ENCODE measurements around the gene PTPRQ.
A peak's percentile ranks its signal among the peaks of the same experiment; 100 is the strongest.

PTPRQ gene

DNA sequence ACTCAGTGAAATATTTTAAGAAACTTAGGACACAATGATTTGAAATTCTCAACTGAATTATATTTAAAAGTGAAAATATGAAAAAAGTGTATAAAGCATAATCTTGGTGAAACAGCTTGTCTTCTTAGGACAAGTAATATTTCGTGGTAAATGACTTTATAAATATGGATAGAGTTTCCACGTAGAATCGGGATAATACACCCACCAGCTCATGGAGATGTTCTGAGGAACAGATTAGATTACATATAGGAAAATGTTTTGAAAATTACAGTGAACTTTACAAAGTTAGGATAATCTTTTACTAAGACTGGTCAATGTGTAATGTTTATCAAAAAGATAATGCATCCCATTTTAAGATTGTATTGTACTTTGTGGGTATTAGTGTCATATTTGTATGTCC is 237.8 kb downstream of the PTPRQ start:
- no peak overlapping the region for H3K4me3 ChIP-seq (ENCODE audit: low read length)

GRCh38 chr12:80684077-80684495 is 240.1 kb downstream of the PTPRQ start:
- peak; percentile 5 for DNase-seq (ENCODE audit: low read depth, low spot score)
- H3K4me3 ChIP-seq (ENCODE audit: low read length), result no peak overlapping the region

More for the DNA sequence above, 237.8 kb downstream of the PTPRQ start:
- DNase-seq (ENCODE audit: low read depth, low spot score), result no peak

GRCh38 chr12:80690090-80690489 is 246.1 kb downstream of the PTPRQ start:
- no peak overlapping the region for H3K4me3 ChIP-seq (ENCODE audit: low read length)
- DNase-seq (ENCODE audit: low read depth, low spot score), result no peak

DNA sequence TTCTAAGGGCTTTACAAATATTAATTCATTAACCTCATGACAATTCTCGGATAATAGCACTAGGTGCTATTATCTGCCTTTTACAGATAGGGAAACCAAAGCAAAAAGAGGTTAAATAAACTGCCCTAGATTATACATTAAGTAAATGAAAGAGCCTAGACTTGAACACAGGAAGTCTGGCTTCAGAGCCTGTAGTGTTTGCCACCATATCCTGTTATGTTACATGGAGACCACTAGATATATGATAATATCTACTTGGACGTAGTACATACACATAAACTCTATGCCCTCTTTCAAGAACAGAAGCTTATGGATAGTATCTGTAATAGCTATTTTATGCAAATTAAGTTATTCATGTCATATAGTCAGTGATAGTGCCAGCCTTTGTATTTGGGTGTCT is 246.5 kb downstream of the PTPRQ start:
- H3K4me3 ChIP-seq (ENCODE audit: low read length), result no peak overlapping the region
- DNase-seq (ENCODE audit: low read depth, low spot score), result no peak

DNA sequence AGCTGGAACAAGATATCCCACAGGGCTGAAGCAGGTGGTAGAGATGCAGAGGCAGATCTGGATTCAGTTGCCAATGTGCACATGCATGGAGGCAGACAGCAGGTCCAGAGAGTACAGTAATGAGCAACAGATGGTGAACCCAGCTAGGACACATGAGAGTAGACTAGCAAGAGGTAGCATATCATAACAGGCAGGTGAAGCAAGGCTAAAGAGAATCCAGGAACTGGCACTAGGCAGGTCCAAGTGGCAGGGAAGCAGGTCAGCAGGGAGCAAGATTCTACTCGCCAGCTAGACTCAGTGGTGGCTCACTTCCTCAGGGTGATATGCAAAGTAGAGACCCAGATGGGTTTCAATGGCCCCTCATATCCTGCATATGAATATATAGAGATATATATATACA is 248.1 kb downstream of the PTPRQ start:
- no peak for DNase-seq (ENCODE audit: low read depth, low spot score)
- H3K4me3 ChIP-seq (ENCODE audit: low read length), result no peak overlapping the region

DNA sequence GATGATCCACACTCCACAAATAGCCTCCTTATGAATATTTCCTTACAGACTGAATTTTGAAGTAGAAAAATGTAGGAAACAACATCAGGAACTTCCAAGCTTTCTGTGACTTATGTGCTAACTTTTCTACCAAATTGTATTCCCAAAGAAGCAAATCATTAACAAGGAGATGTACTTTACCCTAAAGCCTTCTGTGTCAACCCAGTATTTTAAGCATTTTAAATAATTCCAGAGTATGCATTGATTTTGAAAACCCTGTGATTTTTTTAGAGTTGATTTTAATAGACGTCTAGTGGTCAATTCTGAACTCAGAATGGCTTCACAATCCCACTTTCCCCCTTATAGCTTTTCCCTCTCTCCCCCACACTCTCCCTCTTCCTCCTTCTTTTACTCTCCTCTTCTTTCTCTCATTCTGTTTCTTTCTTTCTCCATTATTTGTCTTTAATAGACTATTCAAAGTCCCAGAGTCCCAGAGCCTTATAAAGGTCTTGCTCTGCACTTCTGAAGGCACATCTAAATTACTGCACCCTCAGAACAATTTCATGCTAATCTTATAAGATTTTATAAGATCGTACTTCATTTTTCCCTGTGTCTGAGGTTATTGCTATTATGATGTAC is 253.3 kb downstream of the PTPRQ start:
- no peak overlapping the region for H3K4me3 ChIP-seq (ENCODE audit: low read length)
- DNase-seq (ENCODE audit: low read depth, low spot score), result no peak

- no peak overlapping the region for H3K4me3 ChIP-seq (ENCODE audit: low read length)
- DNase-seq (ENCODE audit: low read depth, low spot score), result no peak
These were observed 254.2 kb downstream of the PTPRQ start for GRCh38 chr12:80698256-80698655.

DNA sequence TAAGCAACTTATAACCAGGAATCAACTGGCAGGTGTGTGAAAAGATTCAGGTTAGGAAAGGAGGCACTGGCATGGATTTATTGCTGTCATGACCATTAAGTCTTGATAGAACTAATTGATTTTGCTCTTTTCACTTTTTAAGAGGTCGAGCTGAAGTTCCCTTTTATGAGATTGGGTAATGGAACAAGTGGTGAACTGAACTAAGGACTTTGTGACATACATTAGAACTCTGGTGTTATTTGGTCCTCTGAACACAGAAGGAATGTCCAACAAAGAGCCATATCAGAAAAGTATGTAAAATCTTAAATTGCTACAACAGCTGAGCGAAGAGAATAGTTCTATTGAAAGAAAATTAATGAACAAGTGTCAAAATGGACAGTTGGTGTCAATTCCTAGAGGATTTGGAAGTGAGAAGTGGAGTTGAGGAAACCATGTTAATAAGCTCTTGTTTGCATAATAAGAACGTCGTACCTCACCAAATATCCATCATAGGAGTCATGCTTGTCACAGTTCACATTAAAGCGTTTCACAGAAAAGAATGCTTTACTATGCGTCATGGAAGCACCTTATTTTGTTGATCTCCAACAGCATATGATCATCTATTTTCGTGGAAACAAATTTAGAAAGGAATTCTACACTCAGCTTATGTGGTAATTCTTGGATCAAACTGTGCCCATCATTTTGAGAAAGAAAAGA is 255.0 kb downstream of the PTPRQ start:
- no peak for DNase-seq (ENCODE audit: low read depth, low spot score)
- H3K4me3 ChIP-seq (ENCODE audit: low read length), result no peak overlapping the region

DNA sequence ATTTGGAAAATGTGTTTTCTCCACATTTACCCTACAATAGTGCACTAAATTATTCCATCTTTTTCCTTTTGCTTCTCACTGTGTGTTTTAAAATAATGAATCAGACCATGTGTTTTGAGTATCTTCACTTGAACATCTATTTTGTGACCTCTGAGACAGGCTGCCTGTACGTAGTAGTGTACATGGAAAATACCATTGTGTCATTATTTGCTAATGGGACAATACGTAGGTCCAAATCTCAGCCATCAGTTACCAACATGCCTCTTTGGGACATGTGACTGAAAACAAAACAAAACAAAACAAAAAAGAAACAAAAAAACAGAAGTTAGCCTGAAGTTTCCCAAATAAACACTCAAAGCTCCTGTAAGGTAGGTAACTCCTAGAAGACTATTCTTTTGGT is 256.3 kb downstream of the PTPRQ start:
- DNase-seq (ENCODE audit: low read depth, low spot score), result no peak
- H3K4me3 ChIP-seq (ENCODE audit: low read length), result no peak overlapping the region

DNA sequence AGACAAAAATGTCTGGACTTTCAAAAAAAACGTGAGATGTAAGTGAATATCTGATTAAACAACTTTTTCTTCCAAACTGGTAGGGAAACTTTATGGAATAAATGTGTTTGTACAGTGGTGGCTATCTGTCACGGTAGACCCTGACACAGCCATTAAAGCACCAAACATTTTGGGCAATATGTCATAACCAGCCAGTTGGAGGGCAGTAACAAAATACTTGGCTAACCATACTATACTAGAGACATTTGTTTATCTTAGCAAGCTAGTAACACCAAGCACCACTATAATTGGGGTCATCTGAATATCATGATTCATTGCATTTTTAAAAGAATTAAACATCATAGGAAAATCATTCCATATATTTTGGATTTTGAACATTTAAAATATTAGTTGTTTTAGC is 257.4 kb downstream of the PTPRQ start:
- H3K4me3 ChIP-seq (ENCODE audit: low read length), result no peak overlapping the region
- no peak for DNase-seq (ENCODE audit: low read depth, low spot score)

DNA sequence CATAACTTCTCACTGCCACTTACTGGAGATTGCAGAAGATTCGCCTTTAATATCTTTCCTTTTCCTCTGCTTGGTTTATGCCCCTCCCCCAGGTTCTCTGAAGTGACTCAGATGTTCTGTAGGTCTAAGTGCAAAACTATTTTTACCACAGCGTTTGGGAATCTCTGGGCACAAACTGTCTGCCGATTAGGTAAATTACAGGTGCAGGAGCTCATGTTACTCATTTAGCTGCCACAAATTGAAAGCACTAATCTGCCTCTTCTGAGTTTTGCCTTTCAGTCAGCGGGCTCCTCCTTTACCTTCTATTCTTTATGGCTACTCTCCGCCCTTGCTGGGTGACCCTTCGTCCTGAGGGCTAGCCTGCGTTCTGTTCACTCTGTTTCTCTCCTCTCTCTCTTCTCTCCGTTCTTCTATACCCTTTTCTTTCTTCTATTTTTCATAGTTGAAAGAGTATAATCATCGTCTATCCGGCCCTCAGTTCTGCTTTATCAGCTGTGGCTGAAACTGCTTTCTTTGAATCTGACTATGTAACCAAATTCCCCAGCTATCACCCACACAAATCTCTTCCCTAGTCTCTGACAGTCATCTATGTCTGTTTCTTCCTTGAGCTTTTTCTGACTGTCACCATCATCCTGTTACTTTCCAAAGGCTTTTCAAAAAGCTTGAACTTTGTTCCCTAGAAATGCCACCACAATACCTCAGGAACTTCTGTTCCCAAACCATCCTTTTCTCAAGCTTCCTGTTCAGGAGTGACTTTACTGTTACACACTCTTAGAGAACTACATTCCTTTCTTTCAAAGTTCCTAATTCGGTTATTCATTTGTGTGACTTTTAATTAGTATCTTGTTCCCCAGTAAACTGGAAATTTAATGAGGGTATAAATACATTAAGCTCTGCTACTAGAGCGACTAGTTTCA is 259.1 kb downstream of the PTPRQ start:
- no peak for DNase-seq (ENCODE audit: low read depth, low spot score)
- H3K4me3 ChIP-seq (ENCODE audit: low read length), result no peak overlapping the region

DNA sequence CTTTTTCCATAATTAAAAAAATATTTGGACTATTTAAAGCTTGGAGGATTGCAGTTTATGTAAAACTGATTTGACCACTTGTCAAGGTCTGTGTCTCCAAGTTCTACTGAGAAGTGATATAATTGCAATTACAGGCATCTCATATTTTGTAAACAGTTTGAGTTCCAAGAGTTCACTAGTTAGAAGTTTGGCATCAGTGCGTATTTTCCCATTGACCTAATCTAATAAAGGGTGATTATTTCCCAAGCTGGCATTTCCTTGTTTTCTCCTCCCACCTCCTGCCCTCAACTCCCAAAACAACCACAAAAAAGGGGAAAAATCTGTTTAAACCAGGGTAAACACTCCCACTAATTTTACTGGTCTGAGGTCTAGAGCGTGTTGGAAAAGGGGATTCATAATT is 260.4 kb downstream of the PTPRQ start:
- H3K4me3 ChIP-seq (ENCODE audit: low read length), result no peak overlapping the region
- no peak for DNase-seq (ENCODE audit: low read depth, low spot score)

GRCh38 chr12:80707126-80707829 is 263.2 kb downstream of the PTPRQ start, which contains the start of gene MYF6:
Gene MYF6, plus strand, starts transcription at chr12:80707634. Its CDS starts 86 bp downstream, at chr12:80707720.
- no peak within 1 kb of the TSS for H3K4me3 ChIP-seq (ENCODE audit: low read length)
- no peak for DNase-seq (ENCODE audit: low read depth, low spot score)

DNA sequence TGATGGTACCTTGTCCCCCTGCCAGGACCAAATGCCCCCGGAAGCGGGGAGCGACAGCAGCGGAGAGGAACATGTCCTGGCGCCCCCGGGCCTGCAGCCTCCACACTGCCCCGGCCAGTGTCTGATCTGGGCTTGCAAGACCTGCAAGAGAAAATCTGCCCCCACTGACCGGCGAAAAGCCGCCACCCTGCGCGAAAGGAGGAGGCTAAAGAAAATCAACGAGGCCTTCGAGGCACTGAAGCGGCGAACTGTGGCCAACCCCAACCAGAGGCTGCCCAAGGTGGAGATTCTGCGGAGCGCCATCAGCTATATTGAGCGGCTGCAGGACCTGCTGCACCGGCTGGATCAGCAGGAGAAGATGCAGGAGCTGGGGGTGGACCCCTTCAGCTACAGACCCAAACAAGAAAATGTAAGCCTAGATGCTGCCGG is 263.8 kb downstream of the PTPRQ start:
- H3K4me3 ChIP-seq (ENCODE audit: low read length), result no peak overlapping the region

DNA sequence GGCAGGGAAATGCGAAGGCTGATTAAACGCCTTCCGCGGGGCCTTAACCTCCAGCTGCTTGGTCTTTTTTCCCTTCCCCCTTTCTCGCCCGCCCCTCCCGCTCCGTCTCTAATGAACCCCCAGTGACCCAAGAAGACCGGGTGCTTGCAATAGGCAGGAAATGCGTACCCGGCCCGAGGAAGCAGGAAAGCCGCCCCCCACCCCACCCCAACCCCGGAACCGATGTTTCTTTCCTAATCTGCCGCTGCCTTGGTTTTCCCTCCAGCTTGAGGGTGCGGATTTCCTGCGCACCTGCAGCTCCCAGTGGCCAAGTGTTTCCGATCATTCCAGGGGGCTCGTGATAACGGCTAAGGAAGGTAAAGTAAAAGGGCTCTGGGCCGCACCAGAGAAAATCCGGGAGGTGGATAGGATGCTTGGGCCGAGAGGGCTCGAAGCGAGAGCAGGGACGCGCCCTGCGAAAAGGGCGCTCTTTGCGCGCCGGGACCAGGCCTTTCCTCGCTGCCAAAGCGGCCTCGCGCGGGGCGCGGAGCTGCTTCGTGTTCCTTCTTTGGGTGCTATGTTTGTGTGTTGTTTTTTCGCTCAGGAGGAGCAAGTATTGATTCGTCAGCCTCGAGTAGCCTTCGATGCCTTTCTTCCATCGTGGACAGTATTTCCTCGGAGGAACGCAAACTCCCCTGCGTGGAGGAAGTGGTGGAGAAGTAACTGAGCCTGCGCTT is 264.4 kb downstream of the PTPRQ start:
- no peak for DNase-seq (ENCODE audit: low read depth, low spot score)

More for the DNA sequence above, 263.8 kb downstream of the PTPRQ start:
- DNase-seq (ENCODE audit: low read depth, low spot score), result no peak

DNA sequence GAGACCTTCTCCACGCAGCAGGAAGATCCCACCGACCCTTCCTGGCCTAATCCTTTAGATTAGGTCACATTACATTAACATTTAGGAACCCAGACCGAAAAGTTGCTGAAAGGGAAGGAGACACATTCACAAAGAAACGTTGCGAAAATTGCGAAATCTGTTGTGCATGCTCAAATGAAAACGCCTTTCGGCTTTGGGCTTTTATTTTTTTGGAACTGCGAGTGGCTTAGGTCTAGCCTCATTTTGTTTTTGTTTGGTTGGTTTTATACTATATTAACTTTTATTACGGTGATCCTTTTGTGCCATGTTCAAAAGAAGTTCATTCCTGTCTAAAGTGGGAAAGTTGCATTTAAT is 264.9 kb downstream of the PTPRQ start:
- no peak overlapping the region for H3K4me3 ChIP-seq (ENCODE audit: low read length)
- DNase-seq (ENCODE audit: low read depth, low spot score), result no peak

More for the DNA sequence above, 264.4 kb downstream of the PTPRQ start:
- no peak overlapping the region for H3K4me3 ChIP-seq (ENCODE audit: low read length)

DNA sequence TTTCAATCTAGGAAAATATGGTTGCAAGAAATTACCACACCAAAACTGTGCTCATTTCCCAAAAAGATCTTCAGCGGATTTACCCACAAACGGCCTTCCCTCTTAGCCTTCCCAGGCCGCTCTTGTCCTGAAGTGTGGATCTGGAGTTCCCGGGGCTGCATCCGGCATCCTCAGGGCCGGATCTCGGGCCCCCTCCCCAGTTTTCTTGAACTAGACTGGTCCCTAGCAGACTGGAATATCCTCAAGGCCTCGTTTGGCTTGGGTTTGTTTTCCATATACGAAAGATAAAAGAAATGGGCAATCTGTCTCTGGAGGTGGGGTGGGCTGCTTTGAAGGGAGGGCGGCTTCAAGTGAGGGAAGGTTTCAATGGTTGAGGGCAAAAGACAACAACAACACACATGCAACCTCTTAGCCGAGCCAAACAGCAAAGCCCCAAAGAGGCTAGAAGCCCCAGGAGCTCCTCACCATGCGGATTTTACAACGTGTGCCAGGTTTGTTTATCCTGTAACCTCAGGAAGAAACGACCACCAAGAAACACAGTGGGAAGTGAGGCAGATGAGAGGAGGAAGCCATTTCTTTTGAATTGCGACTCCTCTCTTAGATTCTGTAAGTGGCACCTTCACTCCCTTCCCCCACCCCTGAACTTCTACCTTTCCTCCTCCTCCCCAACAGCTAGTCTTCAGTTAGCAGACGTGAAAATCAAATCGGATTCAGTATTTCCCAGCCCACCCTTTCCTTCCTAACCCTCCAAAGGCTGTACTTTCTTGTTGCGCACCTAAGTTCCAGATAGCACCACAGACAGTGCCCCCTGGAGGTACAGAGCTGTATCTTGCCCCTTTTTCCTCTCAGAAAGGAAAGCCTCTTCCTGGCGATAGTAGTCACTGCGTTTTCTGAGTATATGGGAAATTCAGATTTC is 266.0 kb downstream of the PTPRQ start:
- DNase-seq (ENCODE audit: low read depth, low spot score), result peak; percentile 30
- H3K4me3 ChIP-seq (ENCODE audit: low read length), result no peak overlapping the region
